Astrocyte of the cerebellum (primary cell): ENCODE data around the gene BMAL2.

Source experiments
- DNase-seq: peaks from one replicate; pipeline ENCODE4 v3.0.0-alpha.2; 2011; ENCODE audit warnings: low read depth
- H3K4me3 ChIP-seq: 2 replicates; pipeline ENCODE4 v1.5.1; 2011; ENCODE audit warnings: mild to moderate bottlenecking, low read depth, low read length, moderate library complexity
- CTCF ChIP-seq: IDR thresholded peaks from 2 replicates; pipeline ENCODE4 v1.5.1; 2012; ENCODE audit warnings: low read length, low read depth, moderate library complexity, mild to moderate bottlenecking; ENCODE audit errors: missing control alignments
- in situ Hi-C: cut with HindIII; loops from 2 replicates; pipeline ENCODE4 v1.10.0; 2017; ENCODE audit warnings: low sequenced_read_pairs

Gene BMAL2

GRCh38 chr12:27291862-27292261 is 40.8 kb upstream of the BMAL2 start:
- in situ Hi-C loops: loop anchor here (25.0 kb wide), 1 partner anchor 255 kb away; no protein-coding TSS in a partner anchor
- no peak for TF ChIP-seq CTCF
- H3K4me3 ChIP-seq: no peak overlapping the region
- DNase-seq: no peak

- no peak for DNase-seq
- no peak overlapping the region for H3K4me3 ChIP-seq
- no peak for TF ChIP-seq CTCF
- in situ Hi-C loops: loop anchor here (25.0 kb wide), 1 partner anchor 255 kb away; no protein-coding TSS in a partner anchor
Measured at GRCh38 chr12:27292718-27293117, 39.9 kb upstream of the BMAL2 start.

GRCh38 chr12:27293463-27293862 is 39.2 kb upstream of the BMAL2 start:
- no peak for TF ChIP-seq CTCF
- H3K4me3 ChIP-seq: no peak overlapping the region
- in situ Hi-C loops: loop anchor here (25.0 kb wide), 1 partner anchor 256 kb away; no protein-coding TSS in a partner anchor
- peak; percentile 38 for DNase-seq

- TF ChIP-seq CTCF: no peak
- in situ Hi-C loops: loop anchor here (25.0 kb wide), 1 partner anchor 259 kb away; no protein-coding TSS in a partner anchor
- no peak overlapping the region for H3K4me3 ChIP-seq
- no peak for DNase-seq
Measured at GRCh38 chr12:27296674-27297073, 36.0 kb upstream of the BMAL2 start.

- no peak overlapping the region for H3K4me3 ChIP-seq
- no peak for TF ChIP-seq CTCF
- in situ Hi-C loops: loop anchor here (25.0 kb wide), 1 partner anchor 260 kb away; no protein-coding TSS in a partner anchor
- no peak for DNase-seq
Measured at GRCh38 chr12:27297566-27297965, 35.1 kb upstream of the BMAL2 start.

- TF ChIP-seq CTCF: no peak
Measured at GRCh38 chr12:27299102-27299501, 33.5 kb upstream of the BMAL2 start.

GRCh38 chr12:27300226-27300625 is 32.4 kb upstream of the BMAL2 start:
- H3K4me3 ChIP-seq: no peak overlapping the region
- in situ Hi-C loops: no loop called here
- TF ChIP-seq CTCF: no peak
- DNase-seq: no peak

More at GRCh38 chr12:27299102-27299501, 33.5 kb upstream of the BMAL2 start:
- H3K4me3 ChIP-seq: no peak overlapping the region
- no peak for DNase-seq
- in situ Hi-C loops: loop anchor here (25.0 kb wide), 1 partner anchor 262 kb away; no protein-coding TSS in a partner anchor
